ENCODE results near the gene ADA. TPM values are rescaled to one million over a fixed set of nuclear protein-coding genes. Genes with fewer than 3 reads are reported as not detected.

The ADA gene
- total RNA-seq, 1 experiment from 2014 or later, result 13.0 TPM

GRCh38 chr20:44571362-44571988, 80.0 kb downstream of the ADA start:
- Histone ChIP-seq H3K9me3 (ENCODE audit: low read length) (no peaks in the 10 kb centered on the region), H3F3A (ENCODE audit: low read length, unreplicated experiment) (peaks cover 14% of the 10 kb centered on the region), H3K27me3 (ENCODE audit: low read length) (no peaks in the 10 kb centered on the region), H3K36me3 (ENCODE audit: low read depth, low read length) (no peaks in the 10 kb centered on the region), H2AFZ (ENCODE audit: low read length) (no peak overlapping the region), H3K9me2 (replicated peaks; ENCODE audit: low read length) (no peaks in the 10 kb centered on the region), H3K4me3 (ENCODE audit: low read length) (no peak overlapping the region), H3K4me1 (ENCODE audit: insufficient read depth, low read length) (peaks cover 38% of the 10 kb centered on the region), H3K27ac (ENCODE audit: low read length) (peak overlapping the region; percentile 96), H3K4me2 (ENCODE audit: low read length) (no peak overlapping the region), H3K79me2 (ENCODE audit: low read length) (no peaks in the 10 kb centered on the region), H3K9ac (ENCODE audit: low read length) (no peak overlapping the region), H4K20me1 (ENCODE audit: low read length) (no peaks in the 10 kb centered on the region)
- CTCF ChIA-PET, result interaction anchor here (0.7 kb wide), 1 partner anchor 23 kb away, joined by 4 read pairs; no protein-coding TSS in a partner anchor
- TF ChIP-seq EZH2 (IDR thresholded peaks at IDR 0.05; ENCODE audit: low read length, unreplicated experiment) (no peak), EZH2phosphoT487 (IDR thresholded peaks at IDR 0.05; ENCODE audit: borderline replicate concordance, low read length) (no peak)
- TF ChIP-seq, protein P1, sequence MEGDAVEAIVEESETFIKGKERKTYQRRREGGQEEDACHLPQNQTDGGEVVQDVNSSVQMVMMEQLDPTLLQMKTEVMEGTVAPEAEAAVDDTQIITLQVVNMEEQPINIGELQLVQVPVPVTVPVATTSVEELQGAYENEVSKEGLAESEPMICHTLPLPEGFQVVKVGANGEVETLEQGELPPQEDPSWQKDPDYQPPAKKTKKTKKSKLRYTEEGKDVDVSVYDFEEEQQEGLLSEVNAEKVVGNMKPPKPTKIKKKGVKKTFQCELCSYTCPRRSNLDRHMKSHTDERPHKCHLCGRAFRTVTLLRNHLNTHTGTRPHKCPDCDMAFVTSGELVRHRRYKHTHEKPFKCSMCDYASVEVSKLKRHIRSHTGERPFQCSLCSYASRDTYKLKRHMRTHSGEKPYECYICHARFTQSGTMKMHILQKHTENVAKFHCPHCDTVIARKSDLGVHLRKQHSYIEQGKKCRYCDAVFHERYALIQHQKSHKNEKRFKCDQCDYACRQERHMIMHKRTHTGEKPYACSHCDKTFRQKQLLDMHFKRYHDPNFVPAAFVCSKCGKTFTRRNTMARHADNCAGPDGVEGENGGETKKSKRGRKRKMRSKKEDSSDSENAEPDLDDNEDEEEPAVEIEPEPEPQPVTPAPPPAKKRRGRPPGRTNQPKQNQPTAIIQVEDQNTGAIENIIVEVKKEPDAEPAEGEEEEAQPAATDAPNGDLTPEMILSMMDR (conservative IDR thresholded peaks at IDR 0.05; ENCODE audit: low read depth, low read length), result no peak
- POLR2A ChIA-PET (ENCODE audit: unreplicated experiment), result no interaction called here
- BruUV-seq (replicated peaks), result no TSS peak
- ATAC-seq (no peak), DNase-seq (no peak)
- intact Hi-C loops (cut with micrococcal nuclease), result loop anchor here (5.0 kb wide), 1 partner anchor 39 kb away; no protein-coding TSS in a partner anchor

DNA sequence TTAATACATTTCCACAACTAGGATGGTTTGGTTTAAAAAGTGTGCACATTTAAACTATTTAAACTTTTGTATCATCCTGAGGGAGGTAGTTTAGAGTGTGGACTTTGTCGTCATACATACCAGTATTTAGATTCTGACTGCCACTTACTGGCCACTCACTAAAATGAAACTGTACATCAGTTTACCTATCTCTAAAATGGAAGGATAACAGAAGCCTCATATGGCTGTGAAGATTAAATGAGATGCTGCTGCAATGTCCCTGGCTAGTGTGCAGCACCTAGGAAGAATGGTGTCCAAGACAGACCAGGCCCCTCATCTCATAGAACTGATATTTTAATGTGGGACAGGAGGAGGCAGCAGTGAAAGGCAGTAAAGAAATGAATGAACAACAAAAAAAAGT, 81.1 kb downstream of the ADA start:
- Histone ChIP-seq H3K27me3 (ENCODE audit: low read length) (no peaks in the 10 kb centered on the region), H3K4me2 (ENCODE audit: low read length) (no peak overlapping the region), H4K20me1 (ENCODE audit: low read length) (no peaks in the 10 kb centered on the region), H3K27ac (ENCODE audit: low read length) (no peak overlapping the region), H3K79me2 (ENCODE audit: low read length) (no peaks in the 10 kb centered on the region), H3K36me3 (ENCODE audit: low read depth, low read length) (no peaks in the 10 kb centered on the region), H3K4me3 (ENCODE audit: low read length) (no peak overlapping the region), H3K9me2 (replicated peaks; ENCODE audit: low read length) (no peaks in the 10 kb centered on the region), H3K9ac (ENCODE audit: low read length) (no peak overlapping the region), H3K9me3 (ENCODE audit: low read length) (no peaks in the 10 kb centered on the region), H3F3A (ENCODE audit: low read length, unreplicated experiment) (peaks cover 14% of the 10 kb centered on the region), H2AFZ (ENCODE audit: low read length) (no peak overlapping the region), H3K4me1 (ENCODE audit: insufficient read depth, low read length) (peaks cover 32% of the 10 kb centered on the region)
- ATAC-seq, result no peak
- intact Hi-C loops (cut with micrococcal nuclease), result loop anchor here (5.0 kb wide), 1 partner anchor 38 kb away; no protein-coding TSS in a partner anchor
- BruUV-seq (replicated peaks), result no TSS peak
- ChIA-PET CTCF (no interaction called here), POLR2A (ENCODE audit: unreplicated experiment) (no interaction called here)
- TF ChIP-seq EZH2phosphoT487 (IDR thresholded peaks at IDR 0.05; ENCODE audit: borderline replicate concordance, low read length), result no peak
- no peak for TF ChIP-seq EZH2 (IDR thresholded peaks at IDR 0.05; ENCODE audit: low read length, unreplicated experiment)
- TF ChIP-seq, protein P1 (conservative IDR thresholded peaks at IDR 0.05; ENCODE audit: low read depth, low read length), result no peak
- no peak for DNase-seq

Other genes starting within 250 kb of the ADA start
- 14.0 and 17.9 TPM in 2 replicates for gene TTPAL, start 175.8 kb downstream of the ADA start, total RNA-seq (2014; rRNA removed)
- gene SERINC3, start 129.6 kb downstream of the ADA start, total RNA-seq (2014; rRNA removed), result 75.4 and 92.6 TPM in 2 replicates
- 47.5 and 49.2 TPM in 2 replicates for gene PKIG, start 69.1 kb downstream of the ADA start, total RNA-seq (2014; rRNA removed)
- gene CCN5, start 63.7 kb upstream of the ADA start, total RNA-seq (2014; rRNA removed), result 0.26 TPM in 1 of 2 replicates, not detected in the other
- 2.8 and 3.0 TPM in 2 replicates for gene KCNK15, start 94.2 kb upstream of the ADA start, total RNA-seq (2014; rRNA removed)
- 0.04 and 0.17 TPM in 2 replicates for gene RIMS4, start 158.8 kb upstream of the ADA start, total RNA-seq (2014; rRNA removed)
- gene YWHAB, start 234.0 kb upstream of the ADA start, total RNA-seq (2014; rRNA removed), result 116 and 118 TPM in 2 replicates